SKM-1 treated with dmso at 0.1 percent for 144 hours (cell line): ENCODE data around the gene TUBAL3.
"Not testable (repeated sequence)": the region's sequence is repeated elsewhere in the genome, so short reads cannot be mapped to it uniquely, and the experiment has no call there.

Experiments used
- DNase-seq: peaks from one replicate; lab custom pipeline; 2025; ENCODE audit not compliant: unreplicated experiment; lab: John Stamatoyannopoulos, UW

The TUBAL3 gene

DNA sequence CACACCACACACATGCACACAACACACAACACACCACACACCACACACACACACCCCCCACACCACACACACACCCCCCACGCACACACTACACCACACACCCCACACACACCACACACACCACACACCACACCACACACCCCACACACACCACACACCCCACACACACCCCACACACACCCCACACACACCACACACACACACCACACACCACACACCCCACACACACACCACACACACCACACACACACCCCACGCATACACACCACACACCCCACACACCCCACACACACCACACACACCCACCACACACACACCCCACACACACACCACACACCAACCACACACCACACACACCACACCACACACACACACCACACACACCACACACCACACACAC, 23.4 kb downstream of the TUBAL3 start:
- no peak for DNase-seq

GRCh38 chr10:5380395-5380794, 24.2 kb downstream of the TUBAL3 start:
- not testable (repeated sequence) for DNase-seq

GRCh38 chr10:5379202-5379601, 25.4 kb downstream of the TUBAL3 start:
- DNase-seq, result not testable (repeated sequence)

DNA sequence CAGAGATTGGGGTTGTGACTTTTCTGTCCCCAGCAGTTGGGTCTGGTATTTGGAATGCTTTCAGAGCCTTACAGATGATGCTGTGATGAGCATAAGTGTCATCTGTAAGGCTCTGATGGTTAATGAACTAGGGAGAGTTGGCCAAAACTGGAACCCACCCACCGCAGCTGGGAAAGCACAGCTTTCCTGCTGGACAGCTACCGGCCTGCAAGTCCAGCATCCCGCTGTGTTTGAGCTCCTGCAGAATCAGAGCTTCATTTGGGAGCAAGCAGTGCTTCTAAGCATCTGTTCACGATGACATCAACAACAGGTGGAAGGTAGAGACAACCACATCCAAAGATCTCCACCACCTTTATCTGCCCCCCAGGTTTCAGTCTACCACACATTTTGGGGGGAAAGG, 28.2 kb downstream of the TUBAL3 start:
- no peak for DNase-seq

GRCh38 chr10:5373891-5374611, 30.6 kb downstream of the TUBAL3 start:
- no peak for DNase-seq

GRCh38 chr10:5373307-5373706, 31.3 kb downstream of the TUBAL3 start:
- DNase-seq, result no peak

GRCh38 chr10:5370493-5371352, 33.9 kb downstream of the TUBAL3 start:
- no peak for DNase-seq

GRCh38 chr10:5369362-5370158, 35.1 kb downstream of the TUBAL3 start:
- no peak for DNase-seq

DNA sequence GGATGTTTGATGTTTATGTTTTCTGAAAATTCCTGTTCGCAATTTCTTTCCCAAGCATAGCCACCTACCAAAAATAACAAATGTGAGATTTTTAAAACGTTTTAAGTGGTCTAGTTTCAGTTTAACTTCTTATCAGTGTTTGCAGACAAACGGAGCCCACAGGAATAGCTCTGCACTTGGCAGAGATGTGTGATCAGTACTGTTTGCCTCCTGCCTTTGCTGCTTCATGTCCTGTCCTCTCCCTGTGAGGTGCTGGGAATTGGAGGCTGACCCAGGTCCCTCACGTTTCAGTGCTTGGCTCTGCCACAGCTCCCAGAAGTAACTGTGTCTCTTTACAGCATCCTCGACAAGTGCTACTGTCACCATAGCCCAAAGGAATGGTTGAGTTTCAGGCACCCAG, 38.7 kb downstream of the TUBAL3 start:
- no peak for DNase-seq

DNA sequence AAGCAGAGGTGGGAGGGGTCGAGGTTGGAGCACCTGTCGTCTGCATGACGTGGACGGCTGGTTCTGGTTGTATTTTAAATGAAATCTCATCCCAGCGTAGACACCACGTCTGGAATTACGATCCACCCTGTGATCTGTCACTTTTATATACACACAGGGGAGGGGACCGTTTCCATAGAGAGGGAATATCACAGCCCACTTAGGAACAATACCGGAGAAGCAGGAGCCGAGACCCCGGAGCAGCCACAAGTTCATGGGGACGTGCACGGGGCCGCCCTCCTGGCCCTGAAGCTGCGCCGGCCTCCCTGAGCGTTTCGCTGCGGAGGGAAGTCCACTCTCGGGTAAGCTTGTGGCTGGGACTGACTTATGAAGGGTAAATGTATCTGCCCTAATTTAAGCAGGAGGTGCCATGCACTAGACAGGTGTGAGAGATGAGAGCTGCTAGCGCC, 39.7 kb downstream of the TUBAL3 start, which contains the start of gene UCN3:
Gene UCN3 (plus strand): TSS at position 77 of the 449 bp plus-strand sequence. CDS start 8,755 bp downstream, outside the sequence.
- DNase-seq, result no peak

DNA sequence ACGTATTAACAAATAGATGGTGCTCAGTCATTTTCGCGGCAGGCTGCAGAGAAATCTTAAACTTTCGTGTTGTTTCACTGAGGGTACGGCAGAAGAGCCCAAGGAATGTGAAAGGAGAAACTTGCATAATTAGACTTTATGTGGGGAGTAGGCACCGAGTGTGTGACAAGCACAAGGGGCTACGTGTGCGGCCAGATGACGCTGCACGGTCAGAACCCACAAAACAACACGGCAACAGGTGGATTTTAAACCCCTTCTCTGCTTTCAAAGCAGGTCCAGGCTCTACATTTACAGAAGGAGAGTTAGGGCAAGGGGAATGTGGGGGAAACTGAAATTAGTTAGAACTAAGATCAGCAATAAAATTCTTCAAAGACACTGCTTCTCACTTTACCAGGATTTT, 40.3 kb downstream of the TUBAL3 start:
- no peak for DNase-seq

DNA sequence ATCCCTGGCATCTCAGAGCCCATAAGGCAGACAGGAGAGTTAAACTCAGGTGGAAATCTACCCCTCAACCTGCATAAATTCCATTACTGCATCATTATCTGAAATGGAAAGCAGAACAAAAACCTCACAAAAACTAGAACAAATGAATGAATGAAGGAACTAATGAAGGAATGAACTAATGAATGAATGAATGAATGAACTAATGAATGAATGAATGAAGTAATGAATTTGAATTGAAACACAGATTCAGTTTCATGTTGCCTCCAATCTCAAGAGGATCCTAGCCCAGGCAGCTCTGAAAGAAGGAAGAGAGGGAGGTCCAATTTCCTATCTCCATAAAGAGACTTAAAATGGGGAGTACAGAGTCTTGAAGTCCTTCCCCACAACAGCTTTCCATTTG, 41.8 kb downstream of the TUBAL3 start:
- no peak for DNase-seq

- no peak for DNase-seq
Measured at GRCh38 chr10:5361966-5362365, 42.7 kb downstream of the TUBAL3 start.

GRCh38 chr10:5360318-5360915, 44.2 kb downstream of the TUBAL3 start:
- no peak for DNase-seq

GRCh38 chr10:5356302-5356763, 48.3 kb downstream of the TUBAL3 start:
- DNase-seq, result no peak

GRCh38 chr10:5355594-5356301, 48.9 kb downstream of the TUBAL3 start:
- DNase-seq, result no peak

GRCh38 chr10:5354068-5354467, 50.6 kb downstream of the TUBAL3 start:
- no peak for DNase-seq

DNA sequence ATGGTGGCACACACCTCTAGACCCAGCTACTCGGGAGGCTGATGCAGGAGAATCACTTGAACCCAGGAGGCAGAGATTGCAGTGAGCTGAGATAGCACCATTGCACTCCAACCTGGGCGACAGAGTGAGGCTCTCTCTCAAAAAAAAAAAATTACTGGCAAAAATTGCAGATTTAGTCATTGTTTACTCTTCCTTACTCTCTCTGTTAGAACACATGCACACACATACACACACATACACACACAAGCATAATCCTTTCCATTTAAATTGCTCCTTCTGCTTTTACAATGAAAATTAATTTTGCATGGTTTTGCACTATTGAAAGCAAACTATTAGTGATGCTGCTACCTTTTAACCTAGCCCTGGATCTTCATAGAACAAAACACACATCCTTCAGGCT, 55.3 kb downstream of the TUBAL3 start:
- no peak for DNase-seq

GRCh38 chr10:5346881-5347280, 57.7 kb downstream of the TUBAL3 start:
- no peak for DNase-seq

- no peak for DNase-seq
Measured at GRCh38 chr10:5344746-5345145, 59.9 kb downstream of the TUBAL3 start.
